Erythroblast (primary cell): ENCODE measurements around the gene NUP210.
A peak's percentile ranks its signal among the peaks of the same experiment; 100 is the strongest.

Experiments
- DNase-seq, 2 experiments: peaks; one replicate each; lab custom pipeline; 2025; lab: John Stamatoyannopoulos, UW
- GATA1 ChIP-seq: IDR thresholded peaks from 2 replicates; pipeline ENCODE4 v1.6.1; 2011; ENCODE audit warnings: low read depth, mild to moderate bottlenecking, control low read depth, low read length, moderate library complexity
- POLR2A ChIP-seq: IDR thresholded peaks from 2 replicates; pipeline ENCODE4 v1.6.1; 2011; ENCODE audit warnings: mild to moderate bottlenecking, low read length

NUP210 gene

DNA sequence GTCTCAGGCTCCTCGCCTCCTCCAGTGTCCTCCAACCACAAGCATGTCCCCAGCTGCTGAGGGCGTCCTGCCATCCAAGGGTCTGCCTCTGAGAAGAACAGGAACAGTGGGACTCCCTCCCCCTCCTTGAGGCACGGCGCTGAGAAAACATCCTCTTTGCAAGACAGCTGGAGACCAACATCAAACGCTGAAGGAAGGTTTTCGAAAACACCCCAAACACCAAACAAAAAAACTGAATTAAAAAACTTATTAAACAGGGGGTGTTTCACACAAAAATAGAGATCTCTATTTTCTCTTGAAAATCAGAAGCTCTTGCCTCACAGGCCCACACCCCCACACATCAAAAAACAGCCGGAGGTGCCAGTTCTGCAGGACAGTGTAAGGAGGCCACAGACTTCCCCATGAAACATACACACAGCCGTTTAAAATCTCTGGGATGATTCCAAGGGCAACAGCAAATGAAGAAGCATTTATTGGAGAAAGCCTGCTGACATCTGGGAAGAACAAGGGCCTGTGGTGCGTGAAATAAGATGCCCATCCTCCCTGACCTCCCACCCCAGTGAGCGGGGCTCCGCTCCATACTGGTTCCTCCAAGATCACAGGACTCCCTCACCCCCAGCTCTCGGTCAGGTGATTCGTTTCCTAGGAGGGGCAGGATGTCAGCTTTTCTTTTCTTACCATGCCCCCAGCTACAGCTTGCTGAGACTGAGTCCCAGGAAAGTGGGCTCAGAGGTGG is 71.3 kb downstream of the NUP210 start:
- DNase-seq: no peak
- TF ChIP-seq GATA1 (no peak), POLR2A (no peak)

DNA sequence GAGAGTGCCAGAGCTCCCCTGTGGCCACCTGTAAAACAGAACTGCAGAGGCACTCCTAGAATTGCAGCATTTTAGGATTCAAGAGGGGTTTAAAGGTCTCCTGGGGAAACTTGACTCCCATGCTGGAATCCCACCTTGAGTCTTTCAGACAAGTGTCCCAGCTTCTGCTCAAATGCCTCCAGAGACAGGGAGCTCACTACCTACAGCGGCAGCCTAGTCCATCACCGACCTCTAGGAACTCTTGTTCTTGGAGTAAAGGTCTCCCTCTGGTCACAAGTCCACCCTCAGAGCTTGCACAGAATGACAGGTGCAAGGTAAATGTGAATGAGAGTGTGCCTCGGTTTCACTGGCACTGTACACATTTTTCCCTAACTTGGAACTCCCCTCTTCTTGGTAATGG is 72.0 kb downstream of the NUP210 start:
- no peak for TF ChIP-seq POLR2A
- TF ChIP-seq GATA1: no peak
- no peak for DNase-seq

DNA sequence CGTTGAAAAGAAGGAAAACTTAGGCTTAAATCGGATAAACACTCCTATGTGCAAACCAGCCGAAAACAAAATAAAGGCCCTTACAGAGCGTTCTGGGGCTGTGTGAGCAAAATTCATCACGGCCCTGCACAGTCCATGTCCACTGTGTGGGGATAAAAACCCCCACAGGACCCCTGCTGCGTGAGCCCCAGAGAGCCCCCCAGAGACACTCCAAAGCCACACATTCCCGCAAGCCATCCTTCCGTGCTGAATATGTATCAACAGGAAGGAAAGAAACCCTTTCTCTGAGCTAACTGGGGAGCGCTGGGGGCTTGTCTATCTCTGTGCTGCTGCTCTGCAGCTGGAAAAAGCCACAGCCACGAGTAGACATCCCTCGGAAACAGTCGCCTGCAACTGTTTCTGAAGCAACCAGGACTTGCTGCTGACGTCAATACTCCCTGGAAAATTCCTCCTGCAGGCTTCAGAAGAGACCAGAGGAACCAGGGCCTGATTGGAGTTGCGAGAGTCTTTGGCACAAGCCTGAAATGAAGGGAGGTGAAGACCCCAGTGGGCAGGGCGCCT is 72.7 kb downstream of the NUP210 start:
- TF ChIP-seq GATA1 (no peak), POLR2A (no peak)
- DNase-seq: no peak

GRCh38 chr3:13346481-13347389 is 73.4 kb downstream of the NUP210 start:
- TF ChIP-seq GATA1 (no peak), POLR2A (no peak)
- peak in 1 of 2 experiments; percentile 17 for DNase-seq

- TF ChIP-seq POLR2A: no peak
- TF ChIP-seq GATA1: no peak
- DNase-seq: no peak
Measured at GRCh38 chr3:13345772-13346171, 74.3 kb downstream of the NUP210 start.

- no peak for DNase-seq
Measured at GRCh38 chr3:13345284-13345683, 74.8 kb downstream of the NUP210 start.

DNA sequence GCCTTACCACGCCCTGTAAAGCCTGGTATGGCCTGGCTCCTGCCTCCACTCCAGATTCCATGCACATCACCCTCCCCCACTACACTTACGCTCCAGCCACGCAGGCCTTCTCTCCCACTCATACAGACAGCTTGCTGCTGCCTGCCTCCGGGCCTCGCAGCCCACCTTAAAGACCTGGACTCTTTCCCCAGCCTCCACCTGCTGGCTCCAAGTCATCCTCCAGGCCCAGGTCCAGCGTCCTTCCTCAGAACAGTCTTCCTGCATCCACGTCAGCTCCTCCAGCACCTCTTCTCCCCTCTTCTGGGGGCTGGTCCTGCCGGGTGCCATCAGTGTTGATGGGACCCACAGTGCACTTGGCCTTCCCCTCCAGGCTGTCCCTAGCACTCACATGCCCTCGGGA is 75.5 kb downstream of the NUP210 start:
- TF ChIP-seq POLR2A (no peak), GATA1 (no peak)
- no peak for DNase-seq

More at GRCh38 chr3:13345284-13345683, 74.8 kb downstream of the NUP210 start:
- no peak for TF ChIP-seq GATA1
- no peak for TF ChIP-seq POLR2A

GRCh38 chr3:13343601-13344000 is 76.5 kb downstream of the NUP210 start:
- TF ChIP-seq POLR2A (no peak), GATA1 (no peak)
- no peak for DNase-seq

- TF ChIP-seq GATA1: no peak
- no peak for TF ChIP-seq POLR2A
- no peak for DNase-seq
Measured at GRCh38 chr3:13341229-13341905, 78.8 kb downstream of the NUP210 start.

DNA sequence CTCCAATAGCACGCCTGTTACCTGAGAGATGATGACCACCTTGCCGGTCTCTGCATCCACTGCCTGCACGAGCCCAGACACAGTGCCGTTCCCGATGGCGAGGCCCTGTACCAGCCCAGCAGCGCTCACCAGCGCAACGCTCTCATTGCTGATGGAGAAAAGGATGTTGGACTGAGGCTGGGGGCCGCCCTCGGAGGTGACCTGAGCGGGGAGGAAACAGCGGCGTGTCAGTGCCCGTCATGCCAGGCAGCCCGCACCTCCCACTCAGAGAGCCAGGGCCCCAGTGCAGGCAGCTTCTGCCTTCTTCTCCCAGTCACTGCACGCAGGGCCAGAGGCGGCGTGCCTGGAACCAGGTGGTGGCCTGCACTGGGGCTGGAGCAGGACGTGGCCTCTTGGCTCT is 80.3 kb downstream of the NUP210 start:
- no peak for DNase-seq
- TF ChIP-seq POLR2A (no peak), GATA1 (no peak)

DNA sequence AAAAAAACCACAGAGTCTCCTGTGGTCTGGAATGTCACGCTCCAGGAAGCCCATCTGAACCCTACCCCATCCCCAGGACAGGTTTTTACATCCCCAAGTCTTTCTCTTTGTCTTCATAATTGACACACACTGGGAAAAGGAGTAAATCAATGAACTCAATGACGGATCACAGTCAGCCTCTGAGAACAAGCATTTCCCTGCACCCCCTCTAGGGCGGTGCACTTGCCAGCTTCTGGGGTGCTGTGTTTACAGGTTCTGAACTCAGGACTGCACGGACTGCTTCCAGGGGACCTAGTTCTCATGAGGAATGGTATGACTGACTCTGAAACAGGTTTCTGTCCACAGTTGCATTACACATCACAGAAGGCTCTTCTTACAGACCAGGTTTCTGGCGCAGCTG is 81.1 kb downstream of the NUP210 start:
- DNase-seq: no peak

GRCh38 chr3:13338231-13338630 is 81.9 kb downstream of the NUP210 start:
- DNase-seq: peak in 1 of 2 experiments; percentile 14
- TF ChIP-seq GATA1 (no peak), POLR2A (no peak)

More for the DNA sequence above, 81.1 kb downstream of the NUP210 start:
- no peak for TF ChIP-seq POLR2A
- TF ChIP-seq GATA1: no peak

DNA sequence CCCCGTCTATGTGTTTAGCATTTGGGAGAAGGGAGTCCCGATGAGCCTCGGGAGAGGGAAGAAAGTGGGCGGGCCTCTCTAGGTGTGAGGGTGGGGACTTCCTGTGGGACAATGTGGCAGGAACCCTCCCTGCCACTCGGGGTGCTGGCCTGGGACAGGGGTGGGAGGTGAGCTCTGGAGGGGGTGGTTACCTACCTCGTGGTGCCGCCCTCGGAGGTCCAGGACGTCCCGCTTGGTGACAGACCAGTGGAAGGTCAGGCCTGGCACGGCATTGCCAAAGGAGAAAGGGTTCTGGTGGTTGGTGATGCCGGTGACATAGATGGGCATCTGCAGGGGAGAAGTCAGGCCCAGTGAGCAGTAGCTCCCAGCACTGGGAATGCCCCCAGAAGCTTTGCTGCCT is 83.5 kb downstream of the NUP210 start:
- no peak for DNase-seq
- TF ChIP-seq GATA1 (no peak), POLR2A (no peak)

GRCh38 chr3:13335503-13335902 is 84.6 kb downstream of the NUP210 start:
- TF ChIP-seq GATA1 (no peak), POLR2A (no peak)
- no peak for DNase-seq
